HL-60 (cell line): Measurements from ENCODE around the gene SLC22A25.

Source experiments
- DNase-seq, 2 experiments: peaks; one replicate each; pipeline ENCODE4 v3.0.0-alpha.2; 2010 to 2020; ENCODE audit warnings: low read depth in 1 of 2, low spot score in 1 of 2
- H3K27ac ChIP-seq: fragments of 250-450 bp; sonication (Bioruptor Pico); replicated peaks from 2 replicates; pipeline ENCODE4 v1.5.1; 2020; ENCODE audit warnings: mild to moderate bottlenecking, moderate library complexity
- H3K27me3 ChIP-seq: fragments of 250-450 bp; sonication (Bioruptor Pico); 2 replicates; pipeline ENCODE4 v1.5.1; 2021; ENCODE audit warnings: mild to moderate bottlenecking, moderate library complexity; ENCODE audit not compliant: insufficient read depth, poor library complexity, severe bottlenecking
- H3K4me3 ChIP-seq: replicated peaks from 2 replicates; pipeline ENCODE4 v1.5.1; 2011; ENCODE audit warnings: mild to moderate bottlenecking, control low read depth, low read length; ENCODE audit not compliant: insufficient read depth
- GABPA ChIP-seq: IDR thresholded peaks from 2 replicates; pipeline ENCODE4 v1.6.1; 2012; ENCODE audit warnings: low read depth
- POLR2AphosphoS5 ChIP-seq: IDR thresholded peaks from 2 replicates; pipeline ENCODE4 v1.6.1; 2012; ENCODE audit warnings: low read depth
- SPI1 ChIP-seq: IDR thresholded peaks from 2 replicates; pipeline ENCODE4 v1.6.1; 2012; ENCODE audit warnings: low read depth, mild to moderate bottlenecking, borderline replicate concordance
- TF ChIP-seq, protein P1 (sequence below): IDR thresholded peaks from one replicate; pipeline ENCODE4 v1.5.1; 2011; ENCODE audit warnings: low read length, control low read depth, inconsistent platforms; ENCODE audit not compliant: insufficient read depth
- TF ChIP-seq, protein P2 (sequence below): IDR thresholded peaks from 2 replicates; pipeline ENCODE4 v1.6.1; 2012; ENCODE audit warnings: low read depth; ENCODE audit not compliant: insufficient replicate concordance

The SLC22A25 gene

DNA sequence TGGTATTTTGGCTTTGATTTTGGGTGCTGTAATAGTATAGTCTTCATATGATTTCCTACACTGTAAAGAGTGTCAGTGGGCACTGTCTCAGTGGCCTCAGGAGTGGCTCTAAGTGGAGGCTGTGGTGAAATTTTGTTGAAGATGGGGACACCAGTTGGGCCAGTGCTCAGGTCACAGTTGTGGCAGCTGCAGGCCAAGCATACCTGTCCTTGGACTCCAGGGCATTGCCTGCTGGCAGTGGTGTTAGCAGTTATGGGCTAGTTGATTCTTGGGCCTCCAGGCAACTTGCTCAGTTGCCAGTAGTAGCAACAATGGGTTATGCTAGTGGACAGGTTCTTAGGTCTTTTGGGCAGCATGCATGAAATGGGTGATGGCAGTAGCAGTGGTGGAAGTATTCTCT lies 39.2 kb upstream of the SLC22A25 start:
- Histone ChIP-seq H3K27ac (no peak overlapping the region), H3K4me3 (no peak overlapping the region), H3K27me3 (peaks cover 2% of the 10 kb centered on the region)
- DNase-seq: no peak
- TF ChIP-seq, protein P1, sequence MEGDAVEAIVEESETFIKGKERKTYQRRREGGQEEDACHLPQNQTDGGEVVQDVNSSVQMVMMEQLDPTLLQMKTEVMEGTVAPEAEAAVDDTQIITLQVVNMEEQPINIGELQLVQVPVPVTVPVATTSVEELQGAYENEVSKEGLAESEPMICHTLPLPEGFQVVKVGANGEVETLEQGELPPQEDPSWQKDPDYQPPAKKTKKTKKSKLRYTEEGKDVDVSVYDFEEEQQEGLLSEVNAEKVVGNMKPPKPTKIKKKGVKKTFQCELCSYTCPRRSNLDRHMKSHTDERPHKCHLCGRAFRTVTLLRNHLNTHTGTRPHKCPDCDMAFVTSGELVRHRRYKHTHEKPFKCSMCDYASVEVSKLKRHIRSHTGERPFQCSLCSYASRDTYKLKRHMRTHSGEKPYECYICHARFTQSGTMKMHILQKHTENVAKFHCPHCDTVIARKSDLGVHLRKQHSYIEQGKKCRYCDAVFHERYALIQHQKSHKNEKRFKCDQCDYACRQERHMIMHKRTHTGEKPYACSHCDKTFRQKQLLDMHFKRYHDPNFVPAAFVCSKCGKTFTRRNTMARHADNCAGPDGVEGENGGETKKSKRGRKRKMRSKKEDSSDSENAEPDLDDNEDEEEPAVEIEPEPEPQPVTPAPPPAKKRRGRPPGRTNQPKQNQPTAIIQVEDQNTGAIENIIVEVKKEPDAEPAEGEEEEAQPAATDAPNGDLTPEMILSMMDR: no peak
- TF ChIP-seq SPI1 (no peak), GABPA (no peak), POLR2AphosphoS5 (no peak)
- TF ChIP-seq, protein P2, sequence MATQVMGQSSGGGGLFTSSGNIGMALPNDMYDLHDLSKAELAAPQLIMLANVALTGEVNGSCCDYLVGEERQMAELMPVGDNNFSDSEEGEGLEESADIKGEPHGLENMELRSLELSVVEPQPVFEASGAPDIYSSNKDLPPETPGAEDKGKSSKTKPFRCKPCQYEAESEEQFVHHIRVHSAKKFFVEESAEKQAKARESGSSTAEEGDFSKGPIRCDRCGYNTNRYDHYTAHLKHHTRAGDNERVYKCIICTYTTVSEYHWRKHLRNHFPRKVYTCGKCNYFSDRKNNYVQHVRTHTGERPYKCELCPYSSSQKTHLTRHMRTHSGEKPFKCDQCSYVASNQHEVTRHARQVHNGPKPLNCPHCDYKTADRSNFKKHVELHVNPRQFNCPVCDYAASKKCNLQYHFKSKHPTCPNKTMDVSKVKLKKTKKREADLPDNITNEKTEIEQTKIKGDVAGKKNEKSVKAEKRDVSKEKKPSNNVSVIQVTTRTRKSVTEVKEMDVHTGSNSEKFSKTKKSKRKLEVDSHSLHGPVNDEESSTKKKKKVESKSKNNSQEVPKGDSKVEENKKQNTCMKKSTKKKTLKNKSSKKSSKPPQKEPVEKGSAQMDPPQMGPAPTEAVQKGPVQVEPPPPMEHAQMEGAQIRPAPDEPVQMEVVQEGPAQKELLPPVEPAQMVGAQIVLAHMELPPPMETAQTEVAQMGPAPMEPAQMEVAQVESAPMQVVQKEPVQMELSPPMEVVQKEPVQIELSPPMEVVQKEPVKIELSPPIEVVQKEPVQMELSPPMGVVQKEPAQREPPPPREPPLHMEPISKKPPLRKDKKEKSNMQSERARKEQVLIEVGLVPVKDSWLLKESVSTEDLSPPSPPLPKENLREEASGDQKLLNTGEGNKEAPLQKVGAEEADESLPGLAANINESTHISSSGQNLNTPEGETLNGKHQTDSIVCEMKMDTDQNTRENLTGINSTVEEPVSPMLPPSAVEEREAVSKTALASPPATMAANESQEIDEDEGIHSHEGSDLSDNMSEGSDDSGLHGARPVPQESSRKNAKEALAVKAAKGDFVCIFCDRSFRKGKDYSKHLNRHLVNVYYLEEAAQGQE: no peak

DNA sequence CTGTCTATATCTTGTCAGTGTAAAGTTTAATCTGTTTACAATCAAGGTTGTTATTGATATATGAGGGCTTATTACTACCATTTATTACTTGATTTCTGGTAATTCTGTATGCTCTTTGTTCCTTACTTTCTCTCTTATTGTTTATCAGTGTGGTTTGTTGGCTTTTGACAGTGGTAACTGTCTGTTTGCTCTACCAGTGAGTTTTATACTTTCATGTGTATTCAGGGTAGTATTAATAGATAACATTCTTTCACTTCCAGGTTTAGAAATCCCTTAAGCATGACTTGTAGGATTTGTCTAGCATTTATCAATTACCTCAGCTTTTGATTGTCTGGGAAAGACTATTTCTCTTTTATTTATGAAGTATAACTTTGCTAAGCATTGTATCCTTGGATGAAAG lies 37.5 kb upstream of the SLC22A25 start:
- no peak overlapping the region for H3K27ac ChIP-seq
- no peak for TF ChIP-seq SPI1
- TF ChIP-seq, protein P1: no peak
- TF ChIP-seq, protein P2: no peak
- no peak for TF ChIP-seq GABPA
- no peak for TF ChIP-seq POLR2AphosphoS5
- no peak overlapping the region for H3K4me3 ChIP-seq
- DNase-seq: no peak
- peaks cover 2% of the 10 kb centered on the region for H3K27me3 ChIP-seq

DNA sequence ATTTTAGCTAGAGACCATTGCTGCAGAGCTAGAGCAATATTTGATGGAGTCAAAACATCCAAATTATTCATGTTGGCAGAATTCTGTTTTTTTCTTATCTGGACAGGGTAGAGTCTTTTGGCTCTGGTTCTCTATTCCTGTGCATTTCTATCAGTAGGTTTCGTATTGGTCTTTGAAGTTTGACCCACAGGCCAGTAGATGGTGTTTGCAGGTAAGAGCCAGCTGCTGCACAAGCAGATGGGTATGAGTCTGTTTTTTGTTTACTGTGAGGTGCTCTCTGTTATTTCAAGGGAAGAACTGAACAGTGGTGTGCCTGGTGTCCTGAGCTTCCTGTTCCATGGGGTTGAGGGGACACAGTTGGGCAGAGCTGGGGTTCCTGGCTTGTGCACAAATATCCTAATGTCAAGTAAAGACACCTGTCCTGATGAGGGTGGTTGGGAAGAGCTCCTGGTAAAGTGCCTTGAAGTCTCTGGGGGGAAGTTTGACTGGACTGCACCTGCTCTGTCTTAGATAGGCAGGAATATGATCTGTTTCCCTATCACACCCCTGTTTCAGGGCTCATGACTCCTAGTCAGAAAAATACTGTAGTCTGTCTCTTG lies 34.0 kb upstream of the SLC22A25 start:
- no peak for DNase-seq
- Histone ChIP-seq H3K27ac (no peak overlapping the region), H3K27me3 (peaks cover 2% of the 10 kb centered on the region), H3K4me3 (no peak overlapping the region)
- TF ChIP-seq POLR2AphosphoS5 (no peak), SPI1 (no peak), GABPA (no peak)
- TF ChIP-seq, protein P1: no peak
- TF ChIP-seq, protein P2: no peak
